Endothelial cell of umbilical vein (primary cell): ENCODE measurements around the gene PCDHGB2. TPM values are rescaled to one million over a fixed set of nuclear protein-coding genes. Genes with fewer than 3 reads are reported as not detected.
"Not testable (repeated sequence)": the region's sequence is repeated elsewhere in the genome, so short reads cannot be mapped to it uniquely, and the experiment has no call there.

Source experiments
- BruUV-seq: library from RNA; stranded (reverse); fragments of 400-500 nt; replicated peaks from 2 replicates; lab custom pipeline; 2021; lab: Mats Ljungman, UMichigan
- CTCF ChIA-PET: fragments of 300-600, 350-600 bp; sonication (Branson Sonifier 250); formaldehyde crosslinking; loops from one replicate; lab custom pipeline; 2021; ENCODE audit warnings: antibody characterized with exemption, inconsistent platforms; lab: Charles Lee
- POLR2A ChIA-PET: fragments of 300-600, 350-600 bp; sonication (Branson Sonifier 250); formaldehyde crosslinking; loops from one replicate; lab custom pipeline; 2021; ENCODE audit warnings: antibody characterized with exemption, inconsistent platforms; lab: Charles Lee
- DNase-seq: peaks from one replicate; pipeline ENCODE4 v3.0.0-alpha.2; 2011; ENCODE audit warnings: low read depth, low spot score
- FAIRE-seq: peaks from 2 replicates; lab custom pipeline; 2011; peaks lifted over from hg19 to GRCh38; lab: Jason Lieb, UNC
- H2AFZ ChIP-seq: 2 replicates; pipeline ENCODE4 v1.6.0; 2012; ENCODE audit warnings: low read depth, low read length, control low read depth, inconsistent platforms
- H3K27ac ChIP-seq: 2 replicates; pipeline ENCODE4 v1.5.1; 2011; ENCODE audit warnings: low read depth, mild to moderate bottlenecking, control low read depth, low read length, moderate library complexity; ENCODE audit not compliant: insufficient read depth
- H3K27me3 ChIP-seq, 2 experiments: 2 replicates each; pipeline versions ENCODE4 v1.6.0 to v1.6.1; 2011; ENCODE audit warnings: low read length in 2 of 2, mixed read lengths in 1 of 2; ENCODE audit not compliant: control insufficient read depth in 2 of 2, insufficient read depth in 2 of 2
- H3K36me3 ChIP-seq, 2 experiments: 2 replicates in 1 of 2; 3 replicates in 1 of 2; pipeline ENCODE4 v1.5.1; 2011; ENCODE audit warnings: low read length in 2 of 2, mild to moderate bottlenecking in 1 of 2, moderate library complexity in 1 of 2; ENCODE audit not compliant: control insufficient read depth in 2 of 2, insufficient read depth in 2 of 2; ENCODE audit errors: extremely low read depth in 1 of 2
- H3K4me1 ChIP-seq: 3 replicates; pipeline ENCODE4 v1.5.1; 2011; ENCODE audit warnings: mild to moderate bottlenecking, low read length; ENCODE audit not compliant: control insufficient read depth, insufficient read depth; ENCODE audit errors: extremely low read depth
- H3K4me2 ChIP-seq: 2 replicates; pipeline ENCODE4 v1.6.1; 2011; ENCODE audit warnings: low read length, control low read depth, mixed read lengths; ENCODE audit not compliant: insufficient read depth
- H3K4me3 ChIP-seq, 3 experiments: fragments of 200-600 bp in 1 of 3; sonication (generic), shearing (Covaris generic) in 1 of 3; replicated peaks in 1 of 3; 2 replicates each; pipeline ENCODE4 v1.5.1; 2011 to 2016; ENCODE audit warnings: control low read depth in 3 of 3, low read length in 3 of 3, mild to moderate bottlenecking in 2 of 3, inconsistent platforms in 1 of 3, low read depth in 1 of 3, moderate library complexity in 1 of 3; ENCODE audit not compliant: insufficient read depth in 1 of 3
- H3K79me2 ChIP-seq: 2 replicates; pipeline ENCODE4 v1.6.0; 2012; ENCODE audit warnings: low read length, inconsistent platforms; ENCODE audit not compliant: control insufficient read depth, insufficient read depth
- H3K9ac ChIP-seq: replicated peaks from 2 replicates; pipeline ENCODE3; 2011; ENCODE audit warnings: low read length, control low read depth; ENCODE audit not compliant: insufficient read depth; ENCODE audit errors: extremely low read depth
- H3K9me1 ChIP-seq: replicated peaks from 3 replicates; pipeline ENCODE4 v1.6.0; 2011; ENCODE audit warnings: mild to moderate bottlenecking, low read length; ENCODE audit not compliant: control insufficient read depth, insufficient read depth; ENCODE audit errors: extremely low read depth
- H3K9me3 ChIP-seq: replicated peaks from 2 replicates; pipeline ENCODE4 v1.5.1; 2012; ENCODE audit warnings: low read length, inconsistent platforms; ENCODE audit not compliant: control insufficient read depth, insufficient read depth
- H4K20me1 ChIP-seq: replicated peaks from 2 replicates; pipeline ENCODE3; 2011; ENCODE audit warnings: mild to moderate bottlenecking, low read length; ENCODE audit not compliant: control insufficient read depth, insufficient read depth; ENCODE audit errors: extremely low read depth
- CTCF ChIP-seq, 2 donors: IDR thresholded peaks; 1 replicate in 1 of 2; 2 replicates in 1 of 2; pipeline ENCODE4 v1.5.1; 2011; ENCODE audit warnings: low read length in 2 of 2, mild to moderate bottlenecking in 2 of 2, moderate library complexity in 2 of 2, control low read depth in 1 of 2, inconsistent platforms in 1 of 2, low read depth in 1 of 2; ENCODE audit not compliant: insufficient read depth in 1 of 2; ENCODE audit errors: extremely low read depth in 1 of 2
- EZH2 ChIP-seq: IDR thresholded peaks from 2 replicates; pipeline ENCODE4 v1.6.1; 2012; ENCODE audit warnings: borderline replicate concordance, low read depth, mild to moderate bottlenecking, moderate library complexity, low read length, inconsistent platforms; ENCODE audit not compliant: severe bottlenecking
- FOS ChIP-seq: IDR thresholded peaks from 2 replicates; pipeline ENCODE4 v1.6.1; 2011; ENCODE audit warnings: mild to moderate bottlenecking, low read length, moderate library complexity, borderline replicate concordance; ENCODE audit not compliant: insufficient read depth
- GATA2 ChIP-seq: IDR thresholded peaks from 2 replicates; pipeline ENCODE4 v1.7.0; 2011; ENCODE audit warnings: low read depth, mild to moderate bottlenecking, moderate library complexity, mixed read lengths, low read length; ENCODE audit not compliant: insufficient read length, insufficient read depth
- JUN ChIP-seq: IDR thresholded peaks from 2 replicates; pipeline ENCODE4 v1.6.1; 2011; ENCODE audit warnings: borderline replicate concordance, low read depth; ENCODE audit not compliant: insufficient read length, insufficient read depth
- MAX ChIP-seq: IDR thresholded peaks from 2 replicates; pipeline ENCODE4 v1.6.1; 2011; ENCODE audit not compliant: insufficient read depth, insufficient read length
- MYC ChIP-seq: IDR thresholded peaks from one replicate; pipeline ENCODE4 v1.6.1; 2011; ENCODE audit warnings: mild to moderate bottlenecking, low read depth, low read length
- POLR2A ChIP-seq: IDR thresholded peaks from 2 replicates; pipeline ENCODE4 v1.6.1; 2012; ENCODE audit warnings: low read depth, mild to moderate bottlenecking, control low read depth, low read length
- POLR2AphosphoS5 ChIP-seq: IDR thresholded peaks from 2 replicates; pipeline ENCODE4 v1.6.1; 2012; ENCODE audit warnings: low read depth, mild to moderate bottlenecking, control low read depth, low read length, moderate library complexity; ENCODE audit not compliant: insufficient read depth
- dilution Hi-C: fragments of 300-500 bp; cut with MboI; formaldehyde crosslinking; loops from one replicate; pipeline ENCODE4 v1.15.0; 2019; ENCODE audit warnings: low sequenced_read_pairs; ENCODE audit not compliant: extremely low pct_ligation_motif_present
- intact Hi-C: fragments of 100-400 bp; cut with micrococcal nuclease; formaldehyde crosslinking; loops from one replicate; pipeline ENCODE4 v1.10.0; 2022
- polyA plus RNA-seq, 4 experiments: library from polyadenylated mRNA; depleted of rRNA in 3 of 4; stranded (reverse) in 3 of 4; unstranded in 1 of 4; fragments of >200 nt; gene quantifications; 2 replicates each; pipeline versions ENCODE4 v1.2.1 to v1.2.3, GENCODE V29; 2011 to 2012; ENCODE audit warnings: missing spikeins in 1 of 4
- total RNA-seq: library from RNA; stranded (reverse); gene quantifications from 2 replicates; pipeline ENCODE4 v1.2.3, GENCODE V29; 2021

Gene PCDHGB2
- total and polyA plus RNA-seq, 2 donors (not counting 3 experiments of a cell fraction or from before 2014, with no cell fraction given), result 1.1 to 2.9 TPM

GRCh38 chr5:141397756-141398551 is 38.2 kb downstream of the PCDHGB2 start, which contains the start of gene PCDHGB5:
Gene PCDHGB5 (plus strand): TSS chr5:141397947. CDS start chr5:141398128, 181 bp downstream.
- dilution Hi-C loops, H3K9me1 ChIP-seq, intact Hi-C loops, H4K20me1 ChIP-seq, H3K9me3 ChIP-seq, H3K36me3 ChIP-seq, H3K4me1 ChIP-seq, H2AFZ ChIP-seq, H3K79me2 ChIP-seq, H3K27ac ChIP-seq: not testable (repeated sequence)
- TSS peak; percentile 48 for BruUV-seq
- peak; percentile 59 to 62 for TF ChIP-seq CTCF (IDR thresholded peaks at IDR 0.05; ENCODE audit: extremely low read depth in 1 of 2, insufficient read depth in 1 of 2, low read depth in 1 of 2, low read length in 2 of 2)
- POLR2A ChIA-PET, result interaction anchor here (1.5 kb wide), 1 partner anchor 166 kb away, joined by 3 read pairs; no protein-coding TSS in a partner anchor
- H3K27me3 ChIP-seq, result peaks cover 34 to 69% of the 10 kb centered on the region in 2 experiments
- H3K4me3 ChIP-seq, result peak within 1 kb of the TSS in 1 of 3 experiments; percentile 23
- CTCF ChIA-PET, result interaction anchor here (0.6 to 3.5 kb wide), 25 partner anchors 8 to 169 kb away, joined by 3 to 45 read pairs (median 9); partner anchors contain the start of genes PCDHGA10, PCDHGA11, PCDHGA12 and PCDHGA2
- DNase-seq, result peak; percentile 44
- FAIRE-seq, result peak; percentile 85
- peak within 1 kb of the TSS; percentile 6 for H3K9ac ChIP-seq
- H3K4me2 ChIP-seq, result peak within 1 kb of the TSS; percentile 5

GRCh38 chr5:141398608-141399007 is 38.8 kb downstream of the PCDHGB2 start:
- TF ChIP-seq GATA2 (no peak), JUN (no peak), MAX (no peak), POLR2A (no peak), CTCF (IDR thresholded peaks at IDR 0.05; ENCODE audit: extremely low read depth in 1 of 2, insufficient read depth in 1 of 2, low read depth in 1 of 2, low read length in 2 of 2) (no peak), FOS (no peak), POLR2AphosphoS5 (no peak), EZH2 (no peak), MYC (no peak)
- H3K4me2 ChIP-seq, result no peak overlapping the region
- peaks cover 2% of the 10 kb centered on the region for H3K9me3 ChIP-seq
- ChIA-PET CTCF (interaction anchor here (1.2 to 3.5 kb wide), 12 partner anchors 8 to 165 kb away, joined by 6 to 45 read pairs (median 16); partner anchors contain the start of genes PCDHGA10, PCDHGA11, PCDHGA12 and PCDHGA2), POLR2A (no interaction called here)
- no peaks in the 10 kb centered on the region for H3K36me3 ChIP-seq
- BruUV-seq, result no TSS peak
- no peaks in the 10 kb centered on the region for H3K9me1 ChIP-seq
- no peak overlapping the region for H3K9ac ChIP-seq
- H3K4me3 ChIP-seq, result no peak overlapping the region
- H3K27ac ChIP-seq, result no peak overlapping the region
- H3K27me3 ChIP-seq, result peaks cover 37 to 69% of the 10 kb centered on the region in 2 experiments
- intact Hi-C loops (no loop called here), dilution Hi-C loops (no loop called here)
- no peak overlapping the region for H2AFZ ChIP-seq
- peaks cover 2% of the 10 kb centered on the region for H3K4me1 ChIP-seq
- DNase-seq, result no peak
- no peaks in the 10 kb centered on the region for H4K20me1 ChIP-seq
- H3K79me2 ChIP-seq, result no peaks in the 10 kb centered on the region
- FAIRE-seq, result no peak
